ENCODE data around the gene PARVB. TPM values are rescaled to one million over a fixed set of nuclear protein-coding genes. Genes with fewer than 3 reads are reported as not detected.

The PARVB gene
- total RNA-seq, 1 experiment from 2014 or later, result 35.3 TPM

GRCh38 chr22:44096736-44097135, 72.6 kb downstream of the PARVB start:
- H3K36me3 ChIP-seq (ENCODE audit: low read depth), result no peaks in the 10 kb centered on the region
- no peaks in the 10 kb centered on the region for H3K4me1 ChIP-seq (replicated peaks; ENCODE audit: insufficient read depth)
- no peaks in the 10 kb centered on the region for H4K20me1 ChIP-seq (ENCODE audit: insufficient read depth)
- intact Hi-C loops (cut with micrococcal nuclease; ENCODE audit: unreplicated experiment), result no loop called here
- no peaks in the 10 kb centered on the region for H3K79me2 ChIP-seq (ENCODE audit: low read depth)
- no peaks in the 10 kb centered on the region for H3F3A ChIP-seq (ENCODE audit: insufficient read depth, low read depth)
- no peak overlapping the region for H3K27ac ChIP-seq
- no peak overlapping the region for H3K4me2 ChIP-seq
- no peak for DNase-seq
- H3K4me3 ChIP-seq, result no peak overlapping the region
- H3K27me3 ChIP-seq (ENCODE audit: insufficient read depth, low read depth), result no peaks in the 10 kb centered on the region
- ChIA-PET CTCF (no interaction called here), POLR2A (ENCODE audit: unreplicated experiment) (no interaction called here)
- TF ChIP-seq EZH2 (IDR thresholded peaks at IDR 0.05; ENCODE audit: low read depth), result no peak
- no peak for TF ChIP-seq CTCF (conservative IDR thresholded peaks at IDR 0.05)
- no peak overlapping the region for H2AFZ ChIP-seq
- BruUV-seq (replicated peaks), result no TSS peak
- H3K9me2 ChIP-seq (ENCODE audit: insufficient read depth), result no peaks in the 10 kb centered on the region
- no peaks in the 10 kb centered on the region for H3K9me3 ChIP-seq (ENCODE audit: insufficient read depth, low read depth)

- H3K4me2 ChIP-seq, result no peak overlapping the region
- H4K20me1 ChIP-seq (ENCODE audit: insufficient read depth), result no peaks in the 10 kb centered on the region
- H3F3A ChIP-seq (ENCODE audit: insufficient read depth, low read depth), result no peaks in the 10 kb centered on the region
- ChIA-PET POLR2A (ENCODE audit: unreplicated experiment) (no interaction called here), CTCF (no interaction called here)
- intact Hi-C loops (cut with micrococcal nuclease; ENCODE audit: unreplicated experiment), result no loop called here
- H3K36me3 ChIP-seq (ENCODE audit: low read depth), result no peaks in the 10 kb centered on the region
- no peaks in the 10 kb centered on the region for H3K27me3 ChIP-seq (ENCODE audit: insufficient read depth, low read depth)
- no peaks in the 10 kb centered on the region for H3K79me2 ChIP-seq (ENCODE audit: low read depth)
- H3K4me3 ChIP-seq, result no peak overlapping the region
- TF ChIP-seq CTCF (conservative IDR thresholded peaks at IDR 0.05), result no peak
- TF ChIP-seq EZH2 (IDR thresholded peaks at IDR 0.05; ENCODE audit: low read depth), result no peak
- H2AFZ ChIP-seq, result no peak overlapping the region
- H3K4me1 ChIP-seq (replicated peaks; ENCODE audit: insufficient read depth), result no peaks in the 10 kb centered on the region
- no peaks in the 10 kb centered on the region for H3K9me3 ChIP-seq (ENCODE audit: insufficient read depth, low read depth)
- H3K9me2 ChIP-seq (ENCODE audit: insufficient read depth), result no peaks in the 10 kb centered on the region
- DNase-seq, result no peak
- no TSS peak for BruUV-seq (replicated peaks)
- no peak overlapping the region for H3K27ac ChIP-seq
Observed at GRCh38 chr22:44097263-44098020, 73.3 kb downstream of the PARVB start.

DNA sequence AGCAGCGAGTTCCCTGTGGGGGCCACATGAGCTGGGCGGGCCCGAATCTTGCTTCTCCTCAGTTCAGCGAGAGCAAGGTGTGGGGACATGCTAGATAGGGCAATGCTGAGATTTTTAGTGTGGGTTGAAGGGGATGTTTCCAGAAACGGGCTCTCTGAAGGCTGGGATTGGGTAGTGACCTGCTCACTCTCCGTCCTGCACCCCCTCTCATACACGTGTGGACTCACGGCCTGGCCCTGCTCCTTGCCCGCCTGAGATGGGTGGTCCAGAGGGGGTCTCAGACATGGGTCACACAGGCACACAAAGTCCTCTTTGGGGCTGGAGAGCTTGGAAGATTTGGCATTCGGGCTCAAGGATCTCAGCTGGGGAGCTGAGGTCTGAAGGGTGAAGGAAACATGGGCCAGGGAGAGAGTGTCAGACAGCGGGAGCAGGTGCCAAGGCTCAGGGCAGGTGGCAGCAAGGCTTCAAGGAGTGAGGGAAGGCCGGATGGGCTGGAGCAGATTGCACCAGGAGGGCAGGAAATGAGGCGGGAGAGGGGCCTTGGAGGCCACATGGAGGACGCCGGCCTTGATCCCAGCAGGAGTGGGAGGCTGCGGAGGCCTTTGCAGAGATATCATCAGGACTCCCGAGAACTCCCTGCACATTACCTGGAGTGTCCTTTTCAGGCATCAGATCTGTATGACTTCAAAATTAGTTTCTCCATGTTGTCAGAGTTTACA, 74.1 kb downstream of the PARVB start:
- H3K79me2 ChIP-seq (ENCODE audit: low read depth), result no peaks in the 10 kb centered on the region
- DNase-seq, result no peak
- no peaks in the 10 kb centered on the region for H3K9me3 ChIP-seq (ENCODE audit: insufficient read depth, low read depth)
- ChIA-PET CTCF (interaction anchor here (0.6 kb wide), 1 partner anchor 1465 kb away, joined by 13 read pairs; no protein-coding TSS in a partner anchor), POLR2A (ENCODE audit: unreplicated experiment) (no interaction called here)
- no peak overlapping the region for H3K4me3 ChIP-seq
- H3K36me3 ChIP-seq (ENCODE audit: low read depth), result no peaks in the 10 kb centered on the region
- intact Hi-C loops (cut with micrococcal nuclease; ENCODE audit: unreplicated experiment), result no loop called here
- H3F3A ChIP-seq (ENCODE audit: insufficient read depth, low read depth), result no peaks in the 10 kb centered on the region
- no peaks in the 10 kb centered on the region for H3K4me1 ChIP-seq (replicated peaks; ENCODE audit: insufficient read depth)
- no peak overlapping the region for H3K4me2 ChIP-seq
- BruUV-seq (replicated peaks), result no TSS peak
- H3K9me2 ChIP-seq (ENCODE audit: insufficient read depth), result no peaks in the 10 kb centered on the region
- no peaks in the 10 kb centered on the region for H4K20me1 ChIP-seq (ENCODE audit: insufficient read depth)
- no peak overlapping the region for H3K27ac ChIP-seq
- TF ChIP-seq CTCF (conservative IDR thresholded peaks at IDR 0.05) (no peak), EZH2 (IDR thresholded peaks at IDR 0.05; ENCODE audit: low read depth) (no peak)
- H2AFZ ChIP-seq, result no peak overlapping the region
- no peaks in the 10 kb centered on the region for H3K27me3 ChIP-seq (ENCODE audit: insufficient read depth, low read depth)
